ENCODE results near the gene KIF22.
"Not testable (repeated sequence)": the region's sequence is repeated elsewhere in the genome, so short reads cannot be mapped to it uniquely, and the experiment has no call there.

Gene KIF22

GRCh38 chr16:29760567-29761279 is 29.8 kb upstream of the KIF22 start:
- H4K20me1 ChIP-seq (ENCODE audit: low read depth, low read length), result no peaks in the 10 kb centered on the region
- H3F3A ChIP-seq (ENCODE audit: insufficient read depth), result no peaks in the 10 kb centered on the region
- TF ChIP-seq EZH2phosphoT487 (conservative IDR thresholded peaks at IDR 0.05; ENCODE audit: low read length) (no peak), CTCF (IDR thresholded peaks at IDR 0.05; ENCODE audit: insufficient read depth, low read length, poor library complexity, severe bottlenecking) (no peak)
- H3K79me2 ChIP-seq (ENCODE audit: insufficient read depth, low read length), result no peaks in the 10 kb centered on the region
- H3K27me3 ChIP-seq (ENCODE audit: low read length), result no peaks in the 10 kb centered on the region
- no peak overlapping the region for H2AFZ ChIP-seq (ENCODE audit: low read depth, low read length, severe bottlenecking)
- H3K27ac ChIP-seq (ENCODE audit: low read depth, low read length), result no peak overlapping the region
- no peak overlapping the region for H3K4me3 ChIP-seq (ENCODE audit: insufficient read depth, low read length, poor library complexity, severe bottlenecking)
- no peaks in the 10 kb centered on the region for H3K9me2 ChIP-seq (replicated peaks; ENCODE audit: insufficient read depth, low read length)
- H3K36me3 ChIP-seq (ENCODE audit: low read length), result no peaks in the 10 kb centered on the region
- H3K9ac ChIP-seq (ENCODE audit: low read length), result no peak overlapping the region
- no peak overlapping the region for H3K4me2 ChIP-seq (ENCODE audit: low read depth, low read length, poor library complexity, severe bottlenecking)
- H3K9me3 ChIP-seq (ENCODE audit: insufficient read depth, low read length), result no peaks in the 10 kb centered on the region

GRCh38 chr16:29761280-29761651 is 29.3 kb upstream of the KIF22 start:
- H3K4me2 ChIP-seq (ENCODE audit: low read depth, low read length, poor library complexity, severe bottlenecking); H2AFZ ChIP-seq (ENCODE audit: low read depth, low read length, severe bottlenecking); H4K20me1 ChIP-seq (ENCODE audit: low read depth, low read length); H3K36me3 ChIP-seq (ENCODE audit: low read length); H3K9me2 ChIP-seq (replicated peaks; ENCODE audit: insufficient read depth, low read length); H3F3A ChIP-seq (ENCODE audit: insufficient read depth); H3K27ac ChIP-seq (ENCODE audit: low read depth, low read length); H3K27me3 ChIP-seq (ENCODE audit: low read length); H3K9me3 ChIP-seq (ENCODE audit: insufficient read depth, low read length); H3K4me3 ChIP-seq (ENCODE audit: insufficient read depth, low read length, poor library complexity, severe bottlenecking); H3K79me2 ChIP-seq (ENCODE audit: insufficient read depth, low read length); H3K9ac ChIP-seq (ENCODE audit: low read length): not testable (repeated sequence)

- H3K9me2 ChIP-seq (replicated peaks; ENCODE audit: insufficient read depth, low read length), result no peaks in the 10 kb centered on the region
- TF ChIP-seq EZH2phosphoT487 (conservative IDR thresholded peaks at IDR 0.05; ENCODE audit: low read length) (no peak), CTCF (IDR thresholded peaks at IDR 0.05; ENCODE audit: insufficient read depth, low read length, poor library complexity, severe bottlenecking) (no peak)
- no peak overlapping the region for H3K4me2 ChIP-seq (ENCODE audit: low read depth, low read length, poor library complexity, severe bottlenecking)
- H3K27ac ChIP-seq (ENCODE audit: low read depth, low read length), result no peak overlapping the region
- H3F3A ChIP-seq (ENCODE audit: insufficient read depth), result no peaks in the 10 kb centered on the region
- no peak overlapping the region for H2AFZ ChIP-seq (ENCODE audit: low read depth, low read length, severe bottlenecking)
- H3K4me3 ChIP-seq (ENCODE audit: insufficient read depth, low read length, poor library complexity, severe bottlenecking), result no peak overlapping the region
- H3K9me3 ChIP-seq (ENCODE audit: insufficient read depth, low read length), result no peaks in the 10 kb centered on the region
- H3K36me3 ChIP-seq (ENCODE audit: low read length), result no peaks in the 10 kb centered on the region
- H3K9ac ChIP-seq (ENCODE audit: low read length), result no peak overlapping the region
- no peaks in the 10 kb centered on the region for H4K20me1 ChIP-seq (ENCODE audit: low read depth, low read length)
- H3K79me2 ChIP-seq (ENCODE audit: insufficient read depth, low read length), result no peaks in the 10 kb centered on the region
- no peaks in the 10 kb centered on the region for H3K27me3 ChIP-seq (ENCODE audit: low read length)
Measured at GRCh38 chr16:29761882-29762281, 28.7 kb upstream of the KIF22 start.

- Histone ChIP-seq H3K9me3 (ENCODE audit: insufficient read depth, low read length) (no peaks in the 10 kb centered on the region), H2AFZ (ENCODE audit: low read depth, low read length, severe bottlenecking) (no peak overlapping the region), H3K27me3 (ENCODE audit: low read length) (no peaks in the 10 kb centered on the region), H3F3A (ENCODE audit: insufficient read depth) (no peaks in the 10 kb centered on the region), H3K9ac (ENCODE audit: low read length) (no peak overlapping the region), H3K36me3 (ENCODE audit: low read length) (no peaks in the 10 kb centered on the region), H3K27ac (ENCODE audit: low read depth, low read length) (no peak overlapping the region), H4K20me1 (ENCODE audit: low read depth, low read length) (no peaks in the 10 kb centered on the region), H3K4me3 (ENCODE audit: insufficient read depth, low read length, poor library complexity, severe bottlenecking) (no peak overlapping the region), H3K9me2 (replicated peaks; ENCODE audit: insufficient read depth, low read length) (no peaks in the 10 kb centered on the region), H3K4me2 (ENCODE audit: low read depth, low read length, poor library complexity, severe bottlenecking) (no peak overlapping the region), H3K79me2 (ENCODE audit: insufficient read depth, low read length) (no peaks in the 10 kb centered on the region)
- TF ChIP-seq CTCF (IDR thresholded peaks at IDR 0.05; ENCODE audit: insufficient read depth, low read length, poor library complexity, severe bottlenecking) (no peak), EZH2phosphoT487 (conservative IDR thresholded peaks at IDR 0.05; ENCODE audit: low read length) (no peak)
Measured at GRCh38 chr16:29763326-29763725, 27.2 kb upstream of the KIF22 start.

All from SU-DHL-6 (cell line).